ENCODE measurements around the gene PSORS1C1. TPM values are rescaled to one million over a fixed set of nuclear protein-coding genes. Genes with fewer than 3 reads are reported as not detected.
"Not testable (repeated sequence)": the region's sequence is repeated elsewhere in the genome, so short reads cannot be mapped to it uniquely, and the experiment has no call there.

The PSORS1C1 gene
- total RNA-seq, 2 experiments from 2014 or later = not detected

GRCh38 chr6:31169123-31169857 is 54.7 kb downstream of the PSORS1C1 start:
- H3K36me3 Mint-ChIP-seq (ENCODE audit: low read depth) = peaks cover 2% of the 10 kb centered on the region
- H3K27ac Mint-ChIP-seq = no peak overlapping the region
- no peak overlapping the region for H3K4me3 Mint-ChIP-seq
- H3K27me3 Mint-ChIP-seq = no peaks in the 10 kb centered on the region
- no peaks in the 10 kb centered on the region for H3K9me3 Mint-ChIP-seq
- CTCF ChIA-PET = no interaction called here
- POLR2A ChIA-PET = interaction anchor here (0.7 to 1.7 kb wide), 2 partner anchors 10 to 198 kb away, joined by 3 to 5 read pairs; no protein-coding TSS in a partner anchor
- H3K4me1 Mint-ChIP-seq = peaks cover 3% of the 10 kb centered on the region
- DNase-seq = no peak

GRCh38 chr6:31169858-31170599 is 55.4 kb downstream of the PSORS1C1 start:
- H3K9me3 Mint-ChIP-seq; H3K36me3 Mint-ChIP-seq (ENCODE audit: low read depth); H3K27ac Mint-ChIP-seq; CTCF ChIA-PET; H3K4me3 Mint-ChIP-seq; DNase-seq; H3K27me3 Mint-ChIP-seq; H3K4me1 Mint-ChIP-seq: not testable (repeated sequence)
- POLR2A ChIA-PET = interaction anchor here (0.7 to 1.7 kb wide), 2 partner anchors 11 to 197 kb away, joined by 3 to 5 read pairs; no protein-coding TSS in a partner anchor

DNA sequence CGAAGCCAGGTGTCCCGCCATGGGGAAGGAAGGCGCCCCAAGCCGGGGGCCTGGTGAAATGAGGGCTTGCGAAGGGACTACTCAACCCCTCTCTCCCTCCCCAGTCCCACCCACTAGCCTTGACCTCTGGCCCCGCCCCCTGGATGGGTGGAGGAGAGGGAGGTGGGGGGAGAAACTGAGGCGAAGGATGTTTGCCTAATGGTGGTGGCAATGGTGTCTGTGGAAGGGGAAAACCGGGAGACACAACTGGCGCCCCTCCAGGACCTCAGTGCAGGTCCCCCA is 55.9 kb downstream of the PSORS1C1 start, which contains the start of gene POU5F1:
Gene POU5F1 (minus strand): TSS at position 83 of the 282 bp plus-strand sequence. CDS start 62 bp downstream, at position 21.
- Mint-ChIP-seq H3K27me3 (no peaks in the 10 kb centered on the region), H3K27ac (no peak within 1 kb of the TSS), H3K4me3 (no peak within 1 kb of the TSS), H3K4me1 (no peaks in the 10 kb centered on the region), H3K36me3 (ENCODE audit: low read depth) (no peaks in the 10 kb centered on the region), H3K9me3 (no peaks in the 10 kb centered on the region)
- DNase-seq = no peak
- ChIA-PET CTCF (no interaction called here), POLR2A (no interaction called here)

GRCh38 chr6:31170987-31171671 is 56.5 kb downstream of the PSORS1C1 start:
- no peak overlapping the region for H3K27ac Mint-ChIP-seq
- H3K9me3 Mint-ChIP-seq = no peaks in the 10 kb centered on the region
- H3K36me3 Mint-ChIP-seq (ENCODE audit: low read depth) = no peaks in the 10 kb centered on the region
- H3K27me3 Mint-ChIP-seq = no peaks in the 10 kb centered on the region
- POLR2A ChIA-PET = interaction anchor here (1.7 kb wide), 1 partner anchor 12 kb away, joined by 9 read pairs; the partner anchor contains the start of gene TCF19
- no peak for DNase-seq
- CTCF ChIA-PET = no interaction called here
- H3K4me3 Mint-ChIP-seq = no peak overlapping the region
- H3K4me1 Mint-ChIP-seq = peaks cover 3% of the 10 kb centered on the region

- ChIA-PET CTCF (interaction anchor here (0.5 kb wide), 1 partner anchor 19 kb away, joined by 3 read pairs; no protein-coding TSS in a partner anchor), POLR2A (interaction anchor here (1.7 kb wide), 1 partner anchor 13 kb away, joined by 9 read pairs; the partner anchor contains the start of gene TCF19)
- no peak overlapping the region for H3K27ac Mint-ChIP-seq
Observed at GRCh38 chr6:31171931-31172905, 57.6 kb downstream of the PSORS1C1 start.

GRCh38 chr6:31172973-31173384 is 58.4 kb downstream of the PSORS1C1 start:
- no peak for DNase-seq
- ChIA-PET CTCF (interaction anchor here (0.5 kb wide), 1 partner anchor 19 kb away, joined by 3 read pairs; no protein-coding TSS in a partner anchor), POLR2A (interaction anchor here (1.7 kb wide), 1 partner anchor 14 kb away, joined by 9 read pairs; the partner anchor contains the start of gene TCF19)
- Mint-ChIP-seq H3K27ac (no peak overlapping the region), H3K4me1 (peaks cover 8% of the 10 kb centered on the region), H3K27me3 (no peaks in the 10 kb centered on the region), H3K36me3 (ENCODE audit: low read depth) (no peaks in the 10 kb centered on the region), H3K9me3 (no peaks in the 10 kb centered on the region), H3K4me3 (no peak overlapping the region)

More at GRCh38 chr6:31171931-31172905, 57.6 kb downstream of the PSORS1C1 start:
- Mint-ChIP-seq H3K27me3 (no peaks in the 10 kb centered on the region), H3K4me1 (peaks cover 3% of the 10 kb centered on the region), H3K9me3 (no peaks in the 10 kb centered on the region), H3K36me3 (ENCODE audit: low read depth) (no peaks in the 10 kb centered on the region), H3K4me3 (no peak overlapping the region)
- DNase-seq = no peak

- no peak overlapping the region for H3K4me3 Mint-ChIP-seq
- peaks cover 12% of the 10 kb centered on the region for H3K4me1 Mint-ChIP-seq
- no peak overlapping the region for H3K27ac Mint-ChIP-seq
- no peaks in the 10 kb centered on the region for H3K36me3 Mint-ChIP-seq (ENCODE audit: low read depth)
- H3K9me3 Mint-ChIP-seq = no peaks in the 10 kb centered on the region
- CTCF ChIA-PET = no interaction called here
- DNase-seq = no peak
- POLR2A ChIA-PET = no interaction called here
- H3K27me3 Mint-ChIP-seq = no peaks in the 10 kb centered on the region
Observed at GRCh38 chr6:31173406-31173805, 58.8 kb downstream of the PSORS1C1 start.

DNA sequence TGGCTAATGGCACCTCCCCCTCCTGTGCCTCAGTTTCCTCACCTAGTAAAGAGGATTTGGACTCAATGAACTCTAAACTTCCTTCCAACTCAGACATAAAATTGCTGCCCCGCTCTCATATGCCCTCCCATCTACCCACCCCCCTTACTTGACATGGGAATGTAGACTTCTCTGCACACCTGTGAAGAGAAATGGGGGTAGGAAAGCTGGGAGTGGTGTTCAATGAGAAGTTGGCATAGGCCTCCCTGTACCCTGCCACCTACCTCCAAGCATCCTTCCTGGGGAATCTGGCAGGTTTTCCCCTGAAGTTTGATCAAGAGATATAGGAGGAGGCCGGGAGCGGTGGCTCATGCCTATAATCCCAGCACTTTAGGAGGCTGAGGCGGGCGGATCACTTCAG is 59.8 kb downstream of the PSORS1C1 start:
- POLR2A ChIA-PET = interaction anchor here (1.1 kb wide), 1 partner anchor 29 kb away, joined by 3 read pairs; no protein-coding TSS in a partner anchor
- no peak for DNase-seq
- Mint-ChIP-seq H3K4me3 (no peak overlapping the region), H3K36me3 (ENCODE audit: low read depth) (no peaks in the 10 kb centered on the region), H3K27me3 (no peaks in the 10 kb centered on the region), H3K4me1 (peaks cover 22% of the 10 kb centered on the region), H3K9me3 (no peaks in the 10 kb centered on the region), H3K27ac (no peak overlapping the region)
- CTCF ChIA-PET = no interaction called here

DNA sequence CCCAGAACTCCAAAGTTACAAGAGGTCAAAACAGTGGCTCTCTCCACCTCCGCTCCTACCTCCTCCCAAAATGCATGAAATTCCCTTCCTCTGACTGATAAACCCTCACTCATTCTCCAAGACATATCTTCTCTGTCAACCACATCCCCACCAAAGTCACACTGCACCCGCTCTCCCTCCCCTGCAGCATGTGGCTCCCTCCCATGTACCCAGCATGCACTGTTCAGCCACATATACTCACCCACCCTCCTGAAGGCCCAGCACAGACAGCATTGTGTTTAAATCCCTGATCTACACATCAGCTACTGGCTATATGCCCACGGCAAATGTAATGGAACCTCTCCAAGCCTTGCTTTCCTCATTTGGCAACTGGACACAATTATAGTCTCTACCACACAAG is 61.4 kb downstream of the PSORS1C1 start:
- H3K36me3 Mint-ChIP-seq (ENCODE audit: low read depth) = no peaks in the 10 kb centered on the region
- H3K9me3 Mint-ChIP-seq = no peaks in the 10 kb centered on the region
- ChIA-PET POLR2A (interaction anchor here (0.6 to 2.6 kb wide), 3 partner anchors 9 to 21 kb away, joined by 3 to 9 read pairs (median 3); partner anchors contain the start of gene TCF19), CTCF (interaction anchor here (1.8 kb wide), 1 partner anchor 191 kb away, joined by 6 read pairs; no protein-coding TSS in a partner anchor)
- H3K4me1 Mint-ChIP-seq = peaks cover 32% of the 10 kb centered on the region
- H3K27ac Mint-ChIP-seq = no peak overlapping the region
- no peaks in the 10 kb centered on the region for H3K27me3 Mint-ChIP-seq
- no peak for DNase-seq
- H3K4me3 Mint-ChIP-seq = no peak overlapping the region

DNA sequence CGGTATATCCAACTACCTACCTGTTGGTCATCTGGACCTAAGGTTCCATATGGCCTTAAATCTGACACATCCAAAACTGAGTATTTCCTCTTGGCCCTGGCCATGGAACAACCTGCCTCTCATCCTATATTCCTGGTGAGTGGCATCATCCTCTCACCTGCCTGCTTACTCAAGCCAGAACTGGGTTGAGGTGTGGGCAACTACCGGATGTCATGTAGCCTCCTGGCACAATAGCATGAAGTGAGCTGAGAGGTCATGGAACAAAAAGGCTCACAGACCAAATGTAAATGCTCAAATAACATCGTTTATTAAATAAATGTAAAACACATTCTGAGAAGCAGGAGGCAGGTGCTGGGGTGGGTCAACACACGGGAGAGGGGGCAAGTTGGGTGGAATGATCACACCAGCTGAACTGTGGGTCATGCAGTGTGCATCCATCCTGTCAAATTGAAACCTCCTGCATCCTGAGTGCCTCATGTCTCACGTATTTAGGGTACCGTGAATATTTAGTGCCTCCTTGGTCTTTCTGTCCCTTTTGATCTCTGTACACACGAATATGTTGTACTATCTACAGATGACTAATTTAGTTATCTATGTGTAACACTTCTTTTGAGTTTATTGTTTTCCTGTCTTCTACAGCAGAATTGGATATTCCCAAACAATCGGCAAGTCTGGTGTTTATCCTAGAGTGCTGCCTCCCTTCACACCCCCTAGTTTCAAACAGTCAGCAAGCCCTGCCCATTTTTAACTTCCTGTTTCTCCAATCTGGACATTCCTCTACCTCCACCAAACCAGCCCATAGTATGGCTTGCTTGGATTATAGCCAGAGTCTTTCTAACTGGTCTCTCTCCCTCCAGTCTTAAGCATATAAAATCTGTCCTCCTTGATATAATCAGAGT is 63.8 kb downstream of the PSORS1C1 start:
- no peak for DNase-seq
- CTCF ChIA-PET = no interaction called here
- peak overlapping the region; percentile 29 for H3K27ac Mint-ChIP-seq
- H3K4me3 Mint-ChIP-seq = no peak overlapping the region
- peaks cover 32% of the 10 kb centered on the region for H3K4me1 Mint-ChIP-seq
- POLR2A ChIA-PET = interaction anchor here (0.6 to 2.6 kb wide), 3 partner anchors 19 to 223 kb away, joined by 3 to 9 read pairs (median 4); no protein-coding TSS in a partner anchor
- no peaks in the 10 kb centered on the region for H3K36me3 Mint-ChIP-seq (ENCODE audit: low read depth)
- H3K9me3 Mint-ChIP-seq = no peaks in the 10 kb centered on the region
- no peaks in the 10 kb centered on the region for H3K27me3 Mint-ChIP-seq

DNA sequence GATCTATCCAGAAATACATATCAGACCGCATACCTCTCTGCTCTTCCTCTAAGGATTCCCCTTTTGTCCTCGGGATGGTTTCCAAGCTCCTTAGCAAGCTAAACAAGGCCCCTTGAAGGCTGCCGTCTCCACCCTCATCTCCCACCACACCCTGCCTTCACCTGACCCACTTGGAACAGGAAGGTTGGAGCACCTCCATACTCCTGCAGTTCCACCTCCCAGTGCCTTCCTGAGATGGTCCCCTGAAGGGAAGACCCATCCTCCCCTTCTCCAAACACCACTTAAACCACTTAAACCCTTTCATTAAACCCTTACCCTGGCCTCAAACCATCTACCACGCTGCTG is 64.4 kb downstream of the PSORS1C1 start:
- H3K27me3 Mint-ChIP-seq = no peaks in the 10 kb centered on the region
- peaks cover 32% of the 10 kb centered on the region for H3K4me1 Mint-ChIP-seq
- no peaks in the 10 kb centered on the region for H3K36me3 Mint-ChIP-seq (ENCODE audit: low read depth)
- H3K27ac Mint-ChIP-seq = peak overlapping the region; percentile 29
- no peak for DNase-seq
- H3K9me3 Mint-ChIP-seq = no peaks in the 10 kb centered on the region
- no peak overlapping the region for H3K4me3 Mint-ChIP-seq
- ChIA-PET CTCF (no interaction called here), POLR2A (interaction anchor here (1.5 kb wide), 1 partner anchor 20 kb away, joined by 4 read pairs; no protein-coding TSS in a partner anchor)
